Stimulated activated CD4-positive, alpha-beta T cell treated with anti-CD3 and anti-CD28 coated beads, Interleukin-1b, Interleukin-23, amount 100 ng/mL, for 1 hour (primary cell): ENCODE measurements around the gene G6PD.
"Not testable (repeated sequence)": the region's sequence is repeated elsewhere in the genome, so short reads cannot be mapped to it uniquely, and the experiment has no call there.

Experiments used
- DNase-seq, 2 donors: peaks; one replicate each; pipeline ENCODE4 v3.0.0-alpha.2; 2020; ENCODE audit warnings: low read depth in 2 of 2

The G6PD gene

DNA sequence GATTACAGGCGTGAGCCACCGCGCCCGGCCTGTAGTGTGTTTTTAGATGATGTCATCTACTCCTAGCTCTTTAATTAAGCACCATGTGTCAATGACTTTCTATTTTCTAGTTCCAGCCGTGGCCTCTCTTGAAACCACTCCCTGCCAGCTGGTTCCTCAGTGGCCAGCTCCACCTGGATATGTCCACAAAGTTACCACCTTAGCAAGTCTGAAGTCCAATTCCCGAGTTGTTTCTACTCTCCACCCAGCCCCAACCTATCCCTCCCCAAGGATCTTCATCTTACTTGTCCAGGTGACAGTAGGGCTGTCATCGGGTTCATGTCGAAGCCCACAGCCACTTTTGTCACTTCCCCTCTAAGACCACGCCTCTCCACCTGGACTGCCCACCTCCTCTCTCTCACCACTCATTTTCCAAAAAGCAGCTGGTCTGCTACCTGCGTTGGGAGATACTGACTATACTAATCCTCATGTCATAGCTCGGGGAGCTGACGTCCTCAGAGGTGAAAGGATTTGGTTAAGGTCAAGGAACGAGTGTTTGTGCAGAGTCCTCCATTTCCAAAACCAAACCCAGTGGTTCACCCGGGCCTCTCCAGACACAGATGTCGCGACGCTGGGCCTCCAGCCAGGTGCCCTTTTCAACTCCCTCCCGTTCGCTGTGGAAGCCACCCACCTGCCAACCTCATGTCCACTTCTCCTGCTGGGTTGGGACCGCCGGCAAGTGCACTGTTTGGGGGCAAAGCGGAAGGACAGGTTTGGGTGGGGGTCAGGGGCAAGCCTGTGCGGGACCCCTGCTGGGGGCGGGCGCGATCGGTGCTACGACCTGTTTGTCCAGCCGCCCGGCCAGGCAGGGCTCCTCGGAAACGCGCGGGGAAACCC is 31.3 kb downstream of the G6PD start:
- no peak for DNase-seq

DNA sequence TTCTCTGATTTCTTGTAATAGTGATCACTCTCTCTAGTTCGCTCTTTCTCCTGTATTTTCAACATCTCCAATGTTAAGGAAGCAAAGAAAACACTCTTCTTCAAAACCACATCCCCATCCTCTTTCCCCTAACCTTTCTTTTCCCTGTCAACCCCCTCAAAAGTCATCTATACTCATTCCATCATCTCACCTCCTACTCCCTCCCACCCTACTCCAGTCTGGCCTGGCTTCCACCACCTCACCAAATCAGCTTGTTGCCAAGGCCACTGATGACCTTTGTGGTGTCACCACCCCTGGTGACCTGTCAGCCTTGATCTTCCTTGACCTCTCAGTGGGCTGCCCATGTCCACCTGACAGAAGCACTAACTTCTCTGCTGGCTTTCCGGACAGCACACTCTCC is 32.9 kb downstream of the G6PD start:
- no peak for DNase-seq

DNA sequence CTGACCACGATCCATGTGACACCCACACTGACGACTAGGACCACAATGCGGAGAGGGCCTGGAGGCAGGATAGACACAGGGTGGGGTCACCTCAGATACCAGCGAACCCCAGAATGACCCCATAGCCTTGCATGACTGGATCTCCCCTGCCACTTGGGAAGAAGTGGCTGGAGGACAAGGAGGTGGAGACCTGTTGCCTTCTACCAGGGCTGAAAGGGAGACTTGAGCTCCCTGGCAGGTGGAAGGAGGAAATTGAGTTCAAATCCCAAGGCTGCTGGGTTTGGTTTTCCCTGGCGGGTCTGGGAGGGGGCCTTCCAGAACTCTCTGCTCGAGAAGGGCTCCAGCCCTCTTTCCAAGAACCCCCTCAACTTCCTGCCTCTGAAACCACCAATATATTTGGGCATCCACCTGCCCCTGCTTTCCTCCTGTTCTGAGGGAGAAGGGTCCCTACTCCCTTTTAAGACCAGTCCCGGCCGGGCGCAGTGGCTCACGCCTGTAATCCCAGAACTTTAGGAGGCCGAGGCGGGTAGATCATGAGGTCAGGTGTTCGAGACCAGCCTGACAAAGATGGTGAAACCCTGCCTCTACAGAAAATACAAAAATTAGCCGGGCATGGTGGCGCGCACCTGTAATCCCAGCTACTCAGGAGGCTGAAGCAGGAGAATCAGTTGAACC is 33.6 kb downstream of the G6PD start:
- no peak for DNase-seq

DNA sequence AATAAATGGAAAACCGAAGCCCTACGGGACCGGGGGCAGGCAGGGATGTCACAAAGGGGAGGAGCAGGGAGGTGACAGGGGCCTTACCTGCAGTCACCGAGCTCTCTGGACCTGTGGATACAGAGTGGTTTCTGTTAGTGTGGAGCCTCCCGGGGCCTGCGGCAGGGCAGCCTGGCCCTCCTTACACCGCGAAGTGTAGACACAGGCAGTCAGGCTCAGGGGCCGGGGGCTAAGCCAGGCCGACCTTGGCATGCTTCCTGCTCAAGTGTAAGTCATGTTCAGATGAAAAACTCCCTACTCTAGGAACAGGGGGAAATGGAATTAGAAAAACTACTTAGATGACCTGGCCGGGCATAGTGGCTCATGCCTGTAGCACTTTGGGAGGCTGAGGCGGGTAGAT is 34.9 kb downstream of the G6PD start:
- no peak for DNase-seq

DNA sequence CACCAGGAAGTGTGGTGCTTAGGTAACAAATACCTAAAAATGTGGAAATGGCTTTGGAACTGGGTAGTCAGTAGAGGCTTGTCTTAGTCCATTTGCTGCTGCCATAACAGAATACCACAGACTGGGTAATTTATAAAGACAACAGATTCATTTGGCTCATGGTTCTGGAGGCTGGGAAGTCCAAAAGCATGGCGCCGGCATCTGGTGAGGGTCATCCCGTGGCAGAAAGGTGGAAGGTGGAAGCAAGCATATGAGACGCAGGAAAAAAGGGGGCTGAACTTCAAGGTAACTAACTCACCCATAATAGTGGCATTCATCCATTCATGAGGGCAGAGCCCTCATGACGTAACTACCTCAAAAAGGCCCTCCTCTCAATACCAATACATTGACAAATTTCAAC is 37.2 kb downstream of the G6PD start:
- no peak for DNase-seq

DNA sequence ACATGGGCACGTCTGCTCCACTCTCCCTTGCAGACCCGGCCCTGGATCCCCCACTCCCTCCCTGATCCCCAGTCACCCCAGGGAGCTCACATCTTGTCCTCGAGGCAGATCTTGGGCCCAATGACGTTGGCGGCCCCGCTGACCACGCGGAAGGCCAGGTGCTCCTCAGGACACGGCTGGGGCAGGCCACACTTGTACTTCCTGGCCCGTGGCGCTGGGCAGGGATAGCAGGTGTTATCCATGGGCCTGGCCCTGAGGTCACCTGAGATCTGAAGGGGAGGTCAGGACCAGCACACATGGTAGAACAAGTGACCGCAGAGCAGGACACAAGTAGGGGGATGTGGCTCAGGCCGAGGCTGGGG is 38.3 kb downstream of the G6PD start:
- DNase-seq: no peak

DNA sequence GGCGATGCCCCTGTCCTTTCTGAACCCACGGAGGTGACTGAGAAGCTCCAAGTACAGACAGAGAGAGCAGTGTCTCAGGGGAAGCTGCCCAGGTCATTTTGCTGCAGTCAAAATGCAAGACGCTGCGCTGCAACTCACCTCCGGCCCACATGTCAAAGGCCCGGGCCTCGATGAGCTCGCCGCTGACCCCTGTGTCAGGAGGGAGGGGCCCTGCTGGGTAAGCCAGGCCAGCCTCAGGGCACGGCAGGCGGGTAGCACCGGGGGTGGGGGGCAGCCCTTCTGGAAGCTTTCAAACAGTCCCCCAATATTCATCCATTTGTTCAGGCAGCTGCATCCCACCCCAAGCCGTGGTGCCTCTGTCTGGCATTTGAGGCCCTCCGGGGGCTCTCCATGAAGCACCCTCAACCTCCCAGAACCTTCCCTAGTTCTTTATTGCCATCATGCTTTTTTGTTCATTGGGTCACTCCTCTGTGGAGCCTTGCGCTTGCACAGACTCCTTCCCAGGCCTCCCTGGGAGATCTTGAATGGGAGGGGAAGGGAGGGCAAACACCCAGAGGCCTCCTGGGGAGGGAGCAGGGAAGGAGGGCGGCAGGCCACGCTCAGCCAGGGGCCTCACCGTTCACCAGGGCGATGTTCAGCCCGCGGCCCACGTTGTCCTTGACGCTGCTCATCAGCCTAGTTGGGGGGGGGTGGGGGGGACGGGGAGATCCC is 38.8 kb downstream of the G6PD start:
- no peak for DNase-seq

DNA sequence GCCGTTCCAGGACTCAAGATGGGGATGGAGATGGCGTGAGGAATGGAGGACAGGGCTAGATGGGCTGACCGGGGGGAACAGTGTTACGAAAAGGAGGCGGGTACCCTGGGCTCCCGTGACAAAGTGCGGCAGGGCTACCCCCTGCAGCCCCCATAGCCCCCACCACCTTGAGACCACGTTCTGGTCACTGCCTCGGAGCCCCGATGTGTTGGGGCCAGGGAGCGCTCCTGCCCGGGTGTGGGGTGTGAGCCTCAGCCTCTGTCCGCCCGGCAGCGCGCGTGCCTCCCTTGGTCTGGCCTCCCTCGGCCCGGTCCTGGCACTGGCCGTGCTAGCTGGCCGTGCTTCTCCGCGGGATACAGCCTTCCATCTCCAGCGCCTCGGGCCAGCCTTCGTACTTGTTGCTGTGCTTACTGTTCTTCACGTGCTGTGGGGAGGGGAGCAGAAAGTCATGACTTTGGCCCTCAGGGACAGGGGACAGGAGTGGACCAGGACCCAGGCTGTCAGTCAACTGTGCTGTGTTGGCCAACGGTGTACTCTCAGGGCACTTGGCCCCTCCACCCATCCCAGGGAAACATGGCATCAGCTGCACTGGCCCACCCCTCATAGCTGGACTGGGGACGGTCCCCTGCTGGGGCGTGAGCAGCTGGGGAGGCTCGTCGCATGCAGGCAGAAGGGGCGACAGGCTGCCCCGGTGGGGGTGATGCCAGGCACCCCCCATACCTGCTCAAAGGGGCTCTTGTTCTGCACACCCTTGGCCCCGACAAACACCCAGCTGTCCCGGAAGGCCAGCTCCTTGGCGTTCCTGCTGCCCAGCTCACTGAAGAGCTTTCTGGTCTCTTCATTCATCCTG is 39.9 kb downstream of the G6PD start:
- no peak for DNase-seq

DNA sequence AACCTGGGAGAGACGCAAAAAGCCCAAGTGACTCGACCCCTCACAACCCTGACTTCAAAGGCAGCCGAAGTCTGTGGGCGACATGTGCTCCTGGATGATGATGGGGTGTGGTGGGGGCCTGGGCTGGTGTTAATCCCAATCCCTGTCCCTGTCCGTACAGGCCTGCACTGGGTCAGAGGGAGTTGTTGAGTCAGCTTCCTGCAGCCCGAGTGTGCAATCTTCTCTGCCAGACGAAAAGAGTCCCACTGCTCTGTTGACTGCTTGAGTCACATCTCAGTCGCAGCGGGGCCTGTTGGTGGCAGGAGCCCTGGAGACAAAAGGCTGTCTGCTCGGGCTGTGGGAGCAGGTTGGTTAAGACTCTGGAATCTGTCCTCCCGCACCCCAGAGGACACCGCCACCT is 40.9 kb downstream of the G6PD start:
- no peak for DNase-seq

DNA sequence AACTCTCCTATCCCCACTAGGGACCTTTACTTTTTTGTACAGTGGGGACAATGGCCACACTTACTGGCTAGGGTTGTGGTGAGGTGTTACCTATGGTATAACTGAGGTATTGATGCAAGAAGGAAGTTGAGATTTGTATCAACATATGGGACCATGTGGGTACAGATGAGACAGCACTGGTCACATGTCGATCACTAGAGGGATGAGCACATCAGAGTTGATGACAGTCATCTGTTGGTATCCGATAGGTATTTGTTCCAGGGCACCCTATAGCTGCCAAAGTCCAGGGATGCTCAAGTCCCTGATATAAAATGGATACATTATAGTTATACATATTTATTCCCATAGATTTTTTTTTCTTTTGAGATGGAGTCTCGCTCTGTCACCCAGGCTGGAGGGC is 43.7 kb downstream of the G6PD start:
- DNase-seq: no peak

DNA sequence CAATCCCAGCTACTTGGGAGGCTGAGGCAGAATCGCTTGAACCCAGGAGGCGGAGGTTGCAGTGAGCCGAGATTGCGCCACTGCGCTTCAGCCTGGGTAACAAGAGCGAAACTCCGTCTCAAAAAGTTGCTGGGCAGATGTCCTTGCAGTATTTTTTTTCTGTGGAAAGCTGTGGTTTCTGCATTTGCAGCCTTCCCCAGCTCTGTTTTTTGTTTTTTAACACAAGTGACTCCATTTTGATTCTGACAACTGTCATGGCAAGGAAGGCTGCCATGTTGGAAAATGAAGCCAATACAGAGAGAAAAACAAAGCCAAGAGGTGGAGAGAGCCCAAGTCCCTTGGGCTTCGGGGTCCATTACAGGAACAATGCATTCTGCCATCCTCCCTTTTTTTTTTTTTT is 44.5 kb downstream of the G6PD start:
- DNase-seq: no peak

DNA sequence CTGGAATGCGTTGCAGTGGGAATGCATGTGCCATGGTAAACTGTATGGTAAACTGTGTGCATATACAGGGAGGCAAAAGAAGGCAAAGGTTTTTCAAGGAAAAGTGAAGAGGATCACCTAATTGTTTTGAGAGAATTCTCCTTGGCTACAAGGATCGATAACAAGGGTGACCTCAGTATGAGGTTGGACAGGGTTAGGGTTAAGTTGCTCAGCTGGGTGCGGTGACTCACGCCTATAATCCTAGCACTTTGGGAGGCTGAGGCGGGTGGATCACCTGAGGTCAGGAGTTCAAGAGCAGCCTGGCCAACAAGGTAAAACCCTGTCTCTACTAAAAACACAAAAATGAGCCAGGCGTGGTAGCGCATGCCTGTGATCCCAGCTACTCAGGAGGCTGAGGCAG is 45.2 kb downstream of the G6PD start:
- DNase-seq: not testable (repeated sequence)

DNA sequence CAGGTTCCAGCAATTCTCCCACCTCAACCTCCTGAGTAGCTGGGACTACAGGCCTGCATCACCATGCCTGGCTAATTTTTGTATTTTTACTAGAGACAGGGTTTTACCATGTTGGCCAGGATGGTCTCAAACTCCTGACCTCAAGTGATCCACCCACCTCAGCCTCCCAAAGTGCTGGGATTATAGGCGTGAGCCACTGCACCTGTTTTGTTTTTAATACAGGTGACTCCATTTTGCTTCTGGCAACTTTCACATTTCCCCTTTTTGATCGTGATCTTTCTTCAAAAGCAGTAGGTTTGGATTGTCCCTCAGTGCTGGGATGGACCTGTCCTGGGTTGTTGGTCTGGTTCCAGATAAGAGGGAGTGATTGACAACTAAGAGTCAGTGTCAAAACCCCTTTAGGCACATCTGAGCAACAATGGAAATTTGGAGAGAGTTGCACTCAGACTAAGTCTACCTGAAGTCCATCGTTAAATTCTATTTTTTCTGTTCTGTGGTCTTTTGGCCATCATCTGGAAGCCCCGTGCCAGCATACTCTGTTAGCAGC is 50.0 kb downstream of the G6PD start:
- not testable (repeated sequence) for DNase-seq

DNA sequence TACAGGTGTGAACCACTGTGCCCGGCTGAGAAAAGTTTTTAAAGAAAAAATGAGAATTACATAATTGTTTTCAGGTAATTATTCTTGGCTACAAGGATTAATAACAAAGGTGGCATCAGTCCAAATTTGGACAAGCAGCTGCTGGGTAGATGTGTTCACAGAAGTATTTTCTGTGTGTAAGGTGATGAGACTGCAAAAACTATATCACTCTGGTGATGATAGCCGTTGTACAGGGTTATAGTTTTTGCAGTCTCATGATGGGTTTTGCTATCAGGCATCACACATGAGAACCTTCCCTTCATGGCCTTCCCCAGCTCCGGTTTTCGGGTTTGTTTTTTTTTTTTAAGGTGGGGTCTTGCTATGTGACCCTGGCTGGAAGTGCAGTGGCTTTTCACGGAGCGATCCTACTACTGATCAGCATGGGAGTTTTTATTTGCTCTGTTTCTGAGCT is 51.1 kb downstream of the G6PD start:
- DNase-seq: no peak

DNA sequence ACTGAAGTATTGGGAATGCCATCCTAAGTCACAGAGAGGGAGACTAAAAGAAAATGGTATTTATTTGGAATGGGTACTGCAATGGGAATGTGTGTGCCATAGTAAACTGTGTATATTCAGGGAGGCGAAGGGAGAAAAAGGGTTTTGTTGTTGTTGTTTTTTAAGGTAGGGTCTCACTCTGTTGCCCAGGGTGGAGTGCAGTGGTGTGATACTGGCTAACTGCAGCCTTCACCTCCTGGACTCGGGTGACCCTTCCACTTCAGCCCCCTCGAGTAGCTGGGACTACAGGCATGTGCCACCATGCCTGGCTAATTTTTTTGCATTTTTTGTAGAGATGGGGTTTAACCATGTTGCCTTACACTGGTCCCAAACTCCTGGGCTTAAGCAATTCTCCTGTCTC is 51.9 kb downstream of the G6PD start:
- DNase-seq: no peak

DNA sequence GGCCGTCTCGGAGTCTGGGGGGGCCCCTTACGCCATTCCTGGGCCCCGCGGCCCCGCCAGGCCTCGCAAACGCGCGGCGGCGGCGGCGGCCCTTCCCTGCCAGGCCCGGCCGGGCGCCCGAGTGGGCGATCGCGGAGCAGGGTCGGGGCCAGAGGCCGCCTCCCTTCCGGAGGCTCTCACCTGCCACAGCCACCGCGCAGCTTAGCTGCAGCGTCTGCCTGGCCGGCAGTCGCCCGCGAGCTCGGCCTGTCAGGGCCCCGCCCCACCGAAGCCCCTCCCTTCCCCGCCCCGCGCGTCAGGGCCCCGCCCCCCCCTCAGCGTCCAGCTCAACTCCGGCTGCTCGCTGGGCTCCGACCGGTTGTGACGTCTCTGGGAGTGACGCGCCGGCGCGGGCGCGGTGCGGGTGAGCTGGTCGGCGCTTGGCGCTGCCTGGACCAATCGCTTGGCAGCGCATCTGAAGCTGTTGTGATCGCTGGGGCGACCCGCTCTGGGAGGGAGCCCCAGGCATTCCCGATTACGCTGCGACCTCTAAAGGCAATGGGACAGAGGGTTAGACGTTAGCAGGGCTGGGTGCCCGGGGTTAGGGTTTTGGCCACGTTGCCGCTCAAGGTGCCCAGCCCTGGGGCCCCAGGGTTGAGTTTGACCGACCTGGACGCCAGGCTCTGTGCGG is 56.1 kb downstream of the G6PD start, which contains the start of gene SLC10A3:
Gene SLC10A3, minus strand, starts transcription at position 216 of the 670 bp plus-strand sequence. CDS start 1,689 bp downstream, outside the sequence.
- DNase-seq: peak; percentile 66 to 76

DNA sequence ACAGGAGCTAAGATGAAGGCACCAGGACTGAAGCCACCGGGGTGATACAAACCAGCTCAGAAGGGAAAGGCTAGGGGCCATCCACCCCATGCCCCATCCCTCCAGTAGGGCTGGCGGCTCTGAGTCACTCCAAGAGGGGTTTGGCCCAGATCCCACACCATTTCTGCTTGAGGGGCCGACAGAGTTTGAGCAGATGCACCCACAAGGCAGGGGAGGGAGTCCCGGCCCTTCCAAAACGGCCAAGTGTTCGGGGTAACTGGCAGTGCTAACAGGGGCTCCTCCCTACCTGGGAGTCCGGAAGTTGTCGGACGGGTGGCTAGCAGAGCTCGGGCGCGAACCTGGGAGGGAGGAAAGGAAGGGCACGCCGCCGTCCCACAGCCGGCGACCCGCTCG is 56.6 kb downstream of the G6PD start:
- DNase-seq: no peak

DNA sequence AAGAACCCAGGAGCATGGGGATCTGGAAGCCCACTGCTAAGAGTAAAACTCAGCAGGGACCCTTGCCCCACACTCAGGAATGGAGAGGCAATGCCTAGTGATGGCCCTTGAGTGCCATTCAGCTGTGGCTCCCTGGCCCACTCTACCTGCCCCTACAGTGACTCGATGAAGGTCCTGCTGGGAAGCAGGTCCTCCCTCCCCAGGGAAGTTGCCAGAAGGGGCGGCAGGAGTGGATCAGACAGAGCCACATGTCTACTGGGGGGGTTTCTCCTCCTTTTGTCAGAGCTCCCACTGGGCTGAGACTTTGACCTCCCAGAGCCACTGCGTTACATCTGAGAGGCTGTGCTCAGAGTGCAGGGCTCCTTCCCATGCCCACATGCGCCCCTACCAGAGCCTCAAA is 57.5 kb downstream of the G6PD start:
- no peak for DNase-seq

DNA sequence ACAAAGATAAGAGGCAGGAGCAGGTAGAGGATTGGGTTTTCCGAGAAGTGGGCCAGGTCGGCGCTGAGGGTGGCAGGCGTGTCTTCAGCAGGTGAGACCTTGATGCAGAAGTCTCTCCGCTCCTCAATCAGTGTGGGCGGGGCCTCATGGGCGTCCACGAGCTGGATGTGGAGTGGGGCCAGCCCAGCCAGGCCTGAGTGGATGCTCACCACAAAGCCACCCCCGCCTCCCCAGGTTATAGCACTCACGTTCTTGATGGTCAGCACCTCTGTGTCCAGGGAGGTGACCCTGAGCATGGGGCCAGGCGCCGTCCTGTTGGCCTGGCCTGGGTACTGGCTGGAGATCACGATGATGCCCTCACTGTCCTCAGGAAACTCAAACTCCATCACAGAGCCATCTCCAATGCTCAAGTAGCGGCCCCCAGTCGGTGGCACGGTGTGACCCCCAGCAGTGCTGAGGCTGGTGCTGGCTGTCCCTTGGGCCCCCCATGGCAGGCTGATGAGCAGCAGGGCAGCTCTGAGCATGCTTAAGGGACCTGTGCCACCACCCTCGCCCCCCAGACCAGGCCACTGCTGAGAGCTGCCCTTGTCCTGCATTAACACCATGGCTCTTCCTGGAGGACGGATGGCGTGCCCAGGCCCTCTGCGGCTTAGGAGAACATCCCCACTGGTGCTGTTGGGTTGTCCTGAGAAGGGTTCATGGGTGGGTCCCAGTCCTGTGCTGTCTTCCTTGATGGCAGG is 58.1 kb downstream of the G6PD start:
- DNase-seq: no peak
